Coronary artery (tissue), 2 donors: Measurements from ENCODE around the gene CHD9.
A peak's percentile ranks its signal among the peaks of the same experiment; 100 is the strongest.
"Not testable (repeated sequence)": the region's sequence is repeated elsewhere in the genome, so short reads cannot be mapped to it uniquely, and the experiment has no call there.

Experiments
- DNase-seq: peaks from one replicate; pipeline ENCODE4 v3.0.0-alpha.2; 2017; ENCODE audit warnings: low spot score
- H3K27ac ChIP-seq, 2 donors: fragments of 200-600 bp; sonication (generic); one replicate each; pipeline ENCODE4 v1.5.1; 2016 to 2019
- H3K4me3 ChIP-seq: fragments of 200-600 bp; sonication (generic); 2 replicates; pipeline ENCODE4 v1.5.1; 2016; ENCODE audit warnings: mild to moderate bottlenecking, moderate library complexity
- TF ChIP-seq, protein P1 (sequence below): fragments of 200-600 bp; sonication (generic); IDR thresholded peaks from one replicate; pipeline ENCODE4 v1.5.1; 2019; ENCODE audit warnings: antibody characterized with exemption

The CHD9 gene

GRCh38 chr16:53065461-53066061 lies 10.8 kb downstream of the CHD9 start:
- TF ChIP-seq, protein P1, sequence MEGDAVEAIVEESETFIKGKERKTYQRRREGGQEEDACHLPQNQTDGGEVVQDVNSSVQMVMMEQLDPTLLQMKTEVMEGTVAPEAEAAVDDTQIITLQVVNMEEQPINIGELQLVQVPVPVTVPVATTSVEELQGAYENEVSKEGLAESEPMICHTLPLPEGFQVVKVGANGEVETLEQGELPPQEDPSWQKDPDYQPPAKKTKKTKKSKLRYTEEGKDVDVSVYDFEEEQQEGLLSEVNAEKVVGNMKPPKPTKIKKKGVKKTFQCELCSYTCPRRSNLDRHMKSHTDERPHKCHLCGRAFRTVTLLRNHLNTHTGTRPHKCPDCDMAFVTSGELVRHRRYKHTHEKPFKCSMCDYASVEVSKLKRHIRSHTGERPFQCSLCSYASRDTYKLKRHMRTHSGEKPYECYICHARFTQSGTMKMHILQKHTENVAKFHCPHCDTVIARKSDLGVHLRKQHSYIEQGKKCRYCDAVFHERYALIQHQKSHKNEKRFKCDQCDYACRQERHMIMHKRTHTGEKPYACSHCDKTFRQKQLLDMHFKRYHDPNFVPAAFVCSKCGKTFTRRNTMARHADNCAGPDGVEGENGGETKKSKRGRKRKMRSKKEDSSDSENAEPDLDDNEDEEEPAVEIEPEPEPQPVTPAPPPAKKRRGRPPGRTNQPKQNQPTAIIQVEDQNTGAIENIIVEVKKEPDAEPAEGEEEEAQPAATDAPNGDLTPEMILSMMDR, result no peak
- H3K27ac ChIP-seq, result peak overlapping the region in 1 of 2 donors; percentile 52
- no peak overlapping the region for H3K4me3 ChIP-seq
- no peak for DNase-seq

- Histone ChIP-seq H3K27ac (no peak overlapping the region), H3K4me3 (no peak overlapping the region)
- TF ChIP-seq, protein P1, result no peak
- DNase-seq, result no peak
Measured at GRCh38 chr16:53067675-53068074, 12.9 kb downstream of the CHD9 start.

DNA sequence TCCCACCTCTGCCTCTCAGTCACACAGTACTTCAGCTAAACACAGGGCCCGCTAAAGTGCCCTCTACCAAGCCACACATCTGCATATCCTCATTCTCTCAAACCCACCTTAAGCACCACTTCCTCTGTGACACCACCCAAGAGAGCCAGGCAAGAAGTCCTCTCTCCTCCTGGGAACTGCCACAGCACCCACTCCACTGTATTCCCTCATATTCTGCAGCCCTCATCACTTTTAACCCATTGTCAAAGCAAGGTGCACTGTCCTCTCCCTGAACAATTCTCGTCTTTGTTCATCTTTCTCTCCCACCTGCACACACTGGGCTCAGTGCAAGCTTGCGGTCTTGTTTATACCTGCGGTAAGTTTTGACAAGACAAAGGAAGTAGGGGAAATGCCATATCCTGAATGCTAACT lies 13.6 kb downstream of the CHD9 start:
- no peak for DNase-seq
- TF ChIP-seq, protein P1, result no peak
- Histone ChIP-seq H3K4me3 (no peak overlapping the region), H3K27ac (no peak overlapping the region)

DNA sequence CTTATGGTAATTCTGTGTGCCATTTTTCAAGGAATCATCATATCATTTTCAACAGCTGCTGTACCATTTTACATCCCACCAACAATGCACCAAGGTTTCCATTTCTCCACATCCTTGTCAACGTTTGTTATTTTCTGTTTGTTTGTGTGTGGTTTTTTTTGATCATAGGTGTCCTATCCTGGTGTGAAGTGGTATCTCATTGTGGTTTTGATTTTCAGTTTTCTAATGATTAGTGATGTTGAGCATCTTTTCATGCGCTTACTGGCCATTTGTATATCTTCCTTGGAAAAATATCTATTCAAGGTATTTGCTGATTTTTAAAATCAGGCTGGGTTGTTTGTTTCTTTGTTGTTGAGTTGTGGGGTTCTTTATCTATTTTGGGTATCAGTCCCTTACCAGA lies 15.0 kb downstream of the CHD9 start:
- no peak overlapping the region for H3K27ac ChIP-seq
- DNase-seq, result no peak
- H3K4me3 ChIP-seq, result no peak overlapping the region
- TF ChIP-seq, protein P1, result no peak

- Histone ChIP-seq H3K4me3 (peak overlapping the region; percentile 27), H3K27ac (peak overlapping the region; percentile 5 to 64)
- DNase-seq, result no peak
- TF ChIP-seq, protein P1, result no peak
Measured at GRCh38 chr16:53071748-53072301, 17.0 kb downstream of the CHD9 start.

GRCh38 chr16:53073022-53073421 lies 18.2 kb downstream of the CHD9 start:
- H3K4me3 ChIP-seq, result no peak overlapping the region

DNA sequence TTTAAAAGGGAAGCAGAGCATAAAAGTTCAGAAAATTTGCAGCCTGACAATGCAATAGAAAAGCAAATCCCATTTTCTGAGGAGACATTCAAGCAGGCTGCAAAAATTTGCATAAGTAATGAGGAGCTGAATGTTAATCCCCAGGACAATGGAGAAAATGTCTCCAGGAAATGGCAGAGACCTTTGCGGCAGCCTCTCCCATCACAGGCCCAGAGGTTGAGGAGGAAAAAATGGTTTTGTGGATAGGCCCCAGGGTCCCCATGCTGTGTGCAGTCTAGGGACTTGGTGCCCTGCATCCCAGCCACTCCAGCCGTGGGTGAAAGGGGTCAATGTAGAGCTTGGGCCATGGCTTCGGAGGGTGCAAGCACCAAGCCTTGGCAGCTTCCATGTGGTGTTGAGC lies 19.5 kb downstream of the CHD9 start:
- DNase-seq, H3K4me3 ChIP-seq, H3K27ac ChIP-seq: not testable (repeated sequence)

More at GRCh38 chr16:53073022-53073421, 18.2 kb downstream of the CHD9 start:
- peak overlapping the region in 1 of 2 donors; percentile 28 for H3K27ac ChIP-seq
- DNase-seq, result no peak
- TF ChIP-seq, protein P1, result no peak

DNA sequence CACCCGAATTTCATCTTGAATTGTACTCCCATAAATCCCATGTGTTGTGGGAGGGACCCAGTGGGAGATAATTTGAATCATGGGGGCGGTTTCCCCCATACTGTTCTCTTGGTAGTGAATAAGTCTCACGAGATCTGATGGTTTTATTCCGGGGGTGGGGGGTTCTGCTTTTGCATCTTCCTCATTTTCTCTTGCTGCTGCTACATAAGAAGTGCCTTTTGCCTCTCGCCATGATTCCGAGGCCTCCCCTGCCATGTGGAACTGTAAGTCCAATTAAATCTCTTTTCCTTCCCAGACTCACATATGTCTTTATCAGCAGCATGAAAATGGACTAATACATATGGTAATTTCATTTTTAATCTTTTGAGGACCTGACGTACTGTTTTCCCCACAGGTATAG lies 20.7 kb downstream of the CHD9 start:
- H3K4me3 ChIP-seq, DNase-seq, H3K27ac ChIP-seq: not testable (repeated sequence)
